Stimulated activated CD4-positive, alpha-beta T cell treated with anti-CD3 and anti-CD28 coated beads, Interleukin-4, amount 100 ng/mL, for 1 hour (primary cell): ENCODE data around the gene RFT1.

ENCODE experiments used
- DNase-seq: peaks from one replicate; pipeline ENCODE4 v3.0.0-alpha.2; 2020

Gene RFT1

DNA sequence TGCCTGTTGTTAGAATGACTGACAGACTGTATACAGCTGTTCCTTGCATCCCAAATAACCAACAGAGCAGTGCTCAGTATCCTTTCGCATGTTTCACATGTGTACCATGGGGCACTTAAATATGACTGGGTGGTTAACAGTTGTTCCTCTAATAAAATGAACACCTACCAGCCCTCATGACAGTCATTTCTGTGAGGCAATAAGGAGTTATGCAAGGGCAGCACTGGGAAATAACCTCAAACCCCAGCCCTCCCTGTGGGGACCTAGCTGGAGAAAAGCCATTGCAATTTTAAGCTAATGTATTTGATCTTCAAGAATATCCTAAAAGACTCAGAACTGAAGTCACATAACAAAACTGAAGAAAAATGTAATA, 7.3 kb downstream of the RFT1 start:
- no peak for DNase-seq

DNA sequence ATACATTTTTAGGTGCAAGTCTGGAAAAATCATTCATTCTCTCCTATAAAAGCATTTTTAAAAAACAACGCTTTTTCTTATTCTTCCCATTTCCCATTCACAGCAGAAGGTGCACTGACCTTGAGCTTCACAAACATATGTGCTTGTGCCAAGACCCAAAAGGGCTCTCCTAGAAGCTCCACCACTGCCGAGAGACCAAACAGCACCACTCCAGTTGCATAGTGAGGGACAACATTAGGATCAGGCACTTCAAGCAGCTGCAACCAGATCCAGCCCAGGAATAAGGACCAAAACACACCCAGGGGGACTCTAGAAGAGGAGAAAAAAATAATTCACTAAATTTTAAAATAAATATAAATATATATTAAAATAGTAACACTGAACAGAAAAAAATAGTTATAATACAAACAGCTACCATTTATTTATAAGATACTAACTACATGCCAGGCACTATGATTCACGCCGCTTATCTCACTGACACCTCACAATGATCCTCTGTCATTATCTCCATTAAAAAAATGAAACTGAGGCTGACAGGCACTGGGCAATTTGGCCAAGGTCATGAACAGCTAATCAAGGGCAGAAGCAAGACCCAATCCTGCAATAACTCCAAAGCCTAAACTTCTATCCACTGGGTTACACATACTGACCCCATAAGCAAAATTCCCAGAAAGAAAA, 7.8 kb downstream of the RFT1 start:
- DNase-seq = no peak

DNA sequence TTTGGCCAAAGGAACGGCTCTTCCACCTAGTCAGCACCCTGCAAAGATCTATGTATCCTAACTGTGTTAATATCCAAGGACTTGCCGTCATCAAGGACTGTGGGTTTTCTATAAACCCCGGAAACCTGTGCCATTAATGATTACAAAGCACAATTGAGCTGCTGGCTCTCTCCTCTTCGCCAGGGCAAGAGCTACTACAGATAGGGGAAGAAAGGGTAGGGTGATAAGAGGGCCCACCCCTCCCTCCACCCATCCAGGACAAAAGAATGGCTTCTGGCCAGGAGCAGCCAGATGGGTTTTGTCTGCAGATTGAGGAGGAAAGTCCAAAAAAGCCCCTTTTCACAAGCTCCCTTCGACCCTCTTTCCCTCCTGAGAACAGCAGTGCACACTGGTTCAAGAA, 9.9 kb downstream of the RFT1 start:
- no peak for DNase-seq

DNA sequence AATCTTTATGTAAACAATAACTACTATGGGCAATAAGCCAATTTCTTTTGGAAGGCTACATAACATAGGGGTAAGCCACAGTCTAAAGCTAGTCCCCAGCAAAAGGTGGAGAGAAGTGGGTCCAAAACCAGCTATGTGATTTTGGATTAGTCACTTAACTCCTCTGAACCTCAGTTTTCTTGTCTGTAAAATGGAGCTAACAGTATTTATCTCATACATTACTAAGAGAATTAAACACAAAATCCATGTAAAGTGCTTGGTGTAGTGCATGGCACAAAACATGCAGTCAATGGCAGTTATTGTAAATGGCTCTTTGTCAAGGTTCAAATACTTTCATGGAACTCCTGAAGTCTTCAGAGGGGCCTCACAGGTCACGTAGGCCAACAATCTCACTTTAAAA, 13.3 kb downstream of the RFT1 start:
- no peak for DNase-seq

DNA sequence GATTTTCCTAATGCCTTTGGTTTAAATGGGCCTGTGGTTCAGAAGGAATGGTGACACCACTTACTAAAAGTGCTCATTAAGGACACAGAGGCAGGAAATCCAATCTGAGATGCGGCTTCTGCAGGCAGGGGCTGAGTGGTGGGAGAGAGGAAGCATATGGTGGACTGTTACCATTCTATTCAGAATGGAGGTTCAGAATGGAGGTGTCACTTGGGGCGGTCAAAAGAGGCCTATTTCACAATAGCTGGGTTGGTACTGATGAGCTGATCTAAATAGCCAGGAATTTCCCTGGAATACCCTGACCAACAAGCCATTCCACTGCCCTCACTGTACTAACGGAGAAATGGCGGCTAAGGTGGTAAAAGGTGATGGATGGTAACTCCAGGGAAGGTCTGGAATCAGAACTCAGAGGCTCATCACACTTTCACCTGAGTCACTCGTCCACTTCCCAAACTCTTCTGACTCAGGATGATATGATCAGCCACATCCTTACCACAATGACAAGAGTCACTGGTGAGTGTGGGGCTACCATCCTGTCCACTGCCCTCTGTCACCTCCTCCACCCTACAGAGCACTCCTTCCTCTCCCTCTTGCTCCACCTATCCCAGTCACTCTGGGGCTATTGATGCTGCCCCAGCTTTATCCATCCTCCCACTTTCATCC, 15.7 kb downstream of the RFT1 start:
- DNase-seq = no peak

DNA sequence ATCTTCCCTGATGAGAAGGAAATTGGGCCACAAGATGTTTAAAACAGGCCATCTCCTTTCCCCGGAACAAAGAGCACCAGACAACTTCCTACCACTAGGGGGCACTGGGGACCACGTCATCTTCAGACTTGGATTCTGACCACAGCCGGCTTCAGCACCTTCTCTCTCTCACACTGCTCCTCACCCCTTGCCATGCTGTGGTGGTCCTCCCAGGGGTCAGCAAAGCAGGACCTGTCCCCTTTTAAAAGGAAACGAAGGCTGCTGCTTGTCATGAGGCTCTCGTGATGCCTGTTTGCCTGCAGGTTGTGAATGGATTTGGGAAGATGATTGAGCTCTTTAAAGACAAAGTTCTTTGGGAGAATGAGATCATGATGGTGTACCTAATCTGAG, 16.2 kb downstream of the RFT1 start:
- peak; percentile 73 for DNase-seq

DNA sequence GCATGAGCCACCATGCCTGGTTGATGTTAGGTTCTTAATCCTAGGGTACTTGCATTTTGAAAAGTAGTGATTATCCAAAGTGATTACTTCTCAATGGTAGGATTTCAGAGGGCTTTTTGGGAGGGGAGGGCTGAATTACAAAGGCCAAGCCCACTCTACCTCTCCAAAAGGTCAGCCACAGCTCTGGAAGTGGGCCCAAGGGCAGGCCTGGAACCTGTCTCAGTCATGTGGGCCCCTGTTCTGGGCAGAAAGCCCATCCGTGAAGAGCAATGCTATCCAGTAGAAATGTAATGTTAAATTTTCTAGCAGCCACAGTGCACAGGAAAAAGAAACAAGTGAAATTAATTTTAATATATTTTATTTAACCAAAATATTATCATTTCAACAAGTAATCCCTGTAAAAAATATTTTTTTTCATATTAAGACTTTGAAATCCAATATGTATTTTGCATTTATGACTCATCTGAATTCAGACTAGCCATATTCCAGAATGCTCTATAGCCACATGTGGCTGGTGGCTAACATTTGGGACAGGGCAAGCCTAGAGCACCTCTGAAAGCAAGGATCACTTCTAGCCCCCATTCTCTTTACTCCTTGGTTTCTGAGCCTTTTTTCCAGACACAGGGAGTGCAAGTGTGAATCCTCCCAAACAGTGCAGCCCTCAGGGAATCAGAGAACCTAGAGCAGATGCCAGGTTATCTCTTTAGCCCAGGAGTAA, 16.8 kb downstream of the RFT1 start:
- DNase-seq = no peak

DNA sequence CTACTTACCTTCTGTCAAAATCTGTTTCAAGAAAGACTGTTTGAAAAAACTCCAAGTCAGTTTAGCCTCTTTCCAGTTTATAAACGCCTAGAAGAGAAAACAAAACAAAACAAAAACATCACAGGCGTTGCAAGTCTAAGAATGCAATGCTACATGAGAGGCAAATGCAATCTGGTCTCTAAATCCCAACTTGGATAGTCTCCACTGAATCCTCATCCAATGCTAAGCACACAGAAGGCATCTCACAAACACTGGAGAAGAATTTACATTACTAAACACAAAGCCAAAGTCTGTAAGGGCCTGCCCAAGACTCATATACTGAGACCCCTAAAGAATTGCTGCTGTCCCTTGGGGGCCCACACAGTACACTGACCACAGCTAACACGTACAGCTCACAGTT, 18.4 kb downstream of the RFT1 start:
- no peak for DNase-seq

DNA sequence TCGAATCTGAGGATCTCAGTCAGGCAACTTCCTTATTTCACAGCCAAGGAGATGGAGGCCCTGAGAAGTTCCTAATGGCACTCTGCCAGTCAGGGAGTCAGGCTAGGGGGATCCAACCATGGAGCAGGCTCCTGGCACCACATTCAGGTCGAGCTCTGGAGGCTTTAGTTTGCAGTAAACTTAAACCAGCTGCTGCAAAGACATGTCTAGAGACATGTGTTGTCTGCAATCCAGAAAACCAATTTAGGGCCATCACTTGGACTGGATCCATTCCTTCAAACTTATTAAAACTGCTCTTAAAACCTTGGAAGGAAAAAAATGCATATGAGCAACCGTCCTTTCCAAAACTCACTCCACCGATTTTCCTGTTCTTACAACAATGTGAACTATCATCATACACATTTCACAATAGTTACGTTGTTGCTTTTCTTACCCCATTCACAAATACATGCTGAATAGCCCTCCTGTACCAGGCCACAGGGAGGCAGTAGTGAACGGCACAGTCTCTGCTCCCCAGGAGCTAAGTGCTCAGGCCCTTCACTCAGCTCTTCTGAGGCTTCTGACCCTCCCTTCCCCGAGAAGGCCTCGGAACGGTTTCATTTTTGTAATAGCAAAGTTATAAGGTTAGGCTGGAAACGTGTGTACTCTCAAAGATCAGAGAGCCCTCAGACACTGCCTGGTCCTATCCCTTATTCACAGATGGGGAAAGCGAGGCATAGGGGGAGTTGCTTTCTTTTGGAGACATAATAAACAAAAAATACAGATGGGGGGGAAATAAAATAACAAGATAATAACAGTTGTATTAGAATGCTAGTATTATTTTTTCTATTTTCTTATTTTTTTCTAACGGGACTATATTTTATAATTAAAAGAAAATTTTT, 20.1 kb downstream of the RFT1 start:
- DNase-seq = peak; percentile 38

DNA sequence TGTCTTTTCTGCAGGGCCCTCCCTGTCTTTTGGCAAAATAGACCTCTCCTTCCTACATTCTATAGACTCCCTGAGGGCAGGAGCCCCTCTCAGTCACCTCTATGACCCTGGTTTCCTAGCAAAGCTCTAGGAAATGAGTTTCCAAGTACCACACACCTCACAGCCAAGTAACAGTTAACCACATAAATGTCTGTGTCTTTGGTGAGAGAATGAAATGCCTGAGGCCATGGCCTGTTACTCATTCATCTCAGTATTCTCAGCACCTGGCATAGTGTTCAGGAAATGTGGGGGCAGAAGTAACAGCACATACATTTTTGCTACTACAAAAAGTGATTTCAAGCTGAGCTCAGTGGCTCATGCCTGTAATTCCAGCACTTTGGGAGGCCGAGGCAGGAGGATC, 21.0 kb downstream of the RFT1 start:
- no peak for DNase-seq

DNA sequence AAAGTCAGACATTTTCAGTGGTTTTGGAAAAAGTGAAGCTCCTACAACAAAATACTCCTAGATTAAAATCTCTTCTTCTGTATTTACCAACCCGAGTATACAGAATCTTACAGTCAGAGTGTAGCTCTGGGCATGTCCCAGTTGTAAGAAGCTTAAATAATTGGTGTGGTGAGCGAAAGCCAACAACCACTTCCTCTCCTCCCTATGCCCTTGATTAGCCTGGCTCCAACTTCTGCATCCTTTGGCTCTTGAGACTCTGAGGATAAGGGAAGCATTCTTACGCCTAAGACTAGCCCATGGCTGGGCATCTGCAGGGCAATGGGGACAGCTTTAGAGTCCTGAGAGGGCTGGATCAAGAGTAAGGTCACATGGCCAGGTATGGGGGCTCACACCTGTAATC, 25.5 kb downstream of the RFT1 start:
- no peak for DNase-seq

DNA sequence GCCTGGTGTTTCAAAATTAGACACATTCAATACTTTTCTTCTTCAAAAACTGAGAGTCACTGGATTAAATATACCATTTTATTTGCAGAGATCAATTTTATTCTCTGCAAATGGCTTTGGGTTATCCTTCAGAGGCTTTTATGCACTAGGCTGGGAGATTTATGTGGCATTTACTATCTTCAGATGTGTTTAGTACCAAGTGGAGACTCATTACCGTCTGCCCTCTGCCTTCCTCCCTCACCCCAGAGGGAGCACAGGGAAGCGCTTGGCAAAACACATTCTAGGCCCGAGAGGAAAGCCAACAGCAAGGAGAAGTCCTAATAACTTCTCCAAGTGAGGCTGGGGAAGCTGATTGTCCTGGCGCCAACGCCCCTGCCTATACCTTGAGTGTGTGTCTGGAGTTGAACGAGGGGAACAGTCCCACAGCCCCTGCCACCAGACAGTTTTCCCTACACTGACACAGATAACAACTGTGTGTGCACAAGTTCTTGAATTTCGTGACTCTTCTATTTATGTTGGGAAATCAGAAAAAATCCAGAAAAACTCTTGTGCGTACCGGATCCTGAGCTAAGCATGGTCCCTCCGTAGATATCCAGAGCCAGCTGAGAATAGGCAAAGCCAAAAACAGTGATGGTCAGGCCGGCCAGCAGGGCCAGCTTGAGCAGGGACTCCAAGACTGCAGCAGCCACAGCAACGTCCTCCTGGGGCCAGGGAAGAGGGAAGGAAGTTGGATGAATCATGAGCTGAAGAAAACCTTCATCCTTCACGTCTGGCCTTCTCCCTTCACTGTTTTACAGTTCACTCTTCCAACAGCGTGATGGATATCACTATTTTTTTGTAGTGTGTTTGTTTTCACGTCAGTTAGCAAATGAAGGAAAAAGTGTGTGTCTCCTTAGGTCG, 26.6 kb downstream of the RFT1 start:
- DNase-seq = no peak

DNA sequence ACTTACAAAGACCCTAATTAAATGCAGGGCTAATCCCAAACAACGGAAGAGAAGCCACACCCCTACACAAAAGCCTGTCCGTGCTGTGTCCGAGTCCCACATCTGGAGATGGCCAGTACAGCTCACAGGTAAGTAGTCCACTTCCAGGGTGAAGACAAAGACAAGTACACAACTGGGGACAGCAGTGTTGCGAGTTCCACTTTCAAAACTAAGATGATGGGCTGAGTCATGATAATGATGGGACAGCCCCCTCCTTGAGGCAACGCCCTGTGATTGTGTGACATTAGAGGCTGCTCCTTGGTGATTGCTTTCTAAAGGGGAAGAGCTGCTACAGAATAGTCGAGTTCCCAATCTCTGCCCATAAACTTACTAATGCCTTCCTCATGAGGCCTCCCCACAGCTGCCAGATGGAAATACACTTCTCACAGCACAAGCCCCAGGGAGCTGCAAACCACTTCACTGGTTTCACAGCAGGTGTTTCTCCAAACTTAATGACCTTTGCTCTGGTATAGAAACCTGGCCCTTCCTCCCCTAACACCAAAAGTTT, 27.6 kb downstream of the RFT1 start:
- peak; percentile 43 for DNase-seq

DNA sequence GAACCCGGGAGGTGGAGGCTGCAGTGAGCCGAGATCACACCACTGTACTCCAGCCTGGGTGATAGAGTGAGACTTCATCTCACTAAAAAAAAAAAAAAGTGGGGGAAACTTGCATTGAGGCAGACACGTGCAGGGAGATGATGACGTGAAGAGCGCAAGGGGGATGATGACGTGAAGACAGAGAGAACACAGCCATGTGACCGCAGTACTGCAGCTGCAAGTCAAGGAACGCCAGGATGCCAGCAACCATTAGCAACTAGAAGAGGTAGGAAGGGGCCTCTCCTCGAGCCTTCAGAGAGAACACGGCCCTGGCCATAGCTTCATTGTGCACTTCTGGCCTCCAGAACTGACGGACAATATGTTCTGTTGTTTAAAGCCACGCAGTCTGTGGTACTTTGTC, 28.3 kb downstream of the RFT1 start:
- no peak for DNase-seq

DNA sequence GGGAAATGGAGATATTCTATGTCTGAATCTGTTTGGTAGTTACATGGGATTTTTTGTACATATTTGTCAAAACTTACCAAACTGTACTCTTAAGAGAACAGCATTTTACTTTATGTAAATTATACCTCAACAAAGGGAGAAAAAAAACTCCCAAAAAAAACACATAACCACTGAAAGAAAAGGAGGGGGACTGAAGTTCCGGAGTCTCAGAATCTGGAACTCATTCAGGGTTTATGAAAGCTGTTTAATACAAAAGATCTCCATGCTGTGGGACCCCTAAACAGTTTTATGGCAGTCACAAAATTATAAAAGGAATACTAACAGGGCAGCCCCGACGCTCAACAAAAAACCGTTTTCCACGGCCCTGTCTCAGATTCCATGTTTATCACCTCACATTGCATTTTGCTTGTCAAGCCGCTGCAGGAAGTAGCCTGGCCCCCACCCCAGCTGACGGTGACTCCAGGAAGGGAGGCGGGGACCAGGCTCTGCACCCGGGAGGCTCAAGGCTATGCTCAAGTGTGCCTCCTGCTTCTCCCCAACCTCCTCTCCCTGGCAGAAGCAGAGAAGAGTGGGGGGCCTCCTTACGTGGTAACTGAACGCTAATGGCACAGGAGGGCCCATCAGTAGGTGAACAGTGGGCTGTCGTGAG, 29.3 kb downstream of the RFT1 start:
- no peak for DNase-seq

DNA sequence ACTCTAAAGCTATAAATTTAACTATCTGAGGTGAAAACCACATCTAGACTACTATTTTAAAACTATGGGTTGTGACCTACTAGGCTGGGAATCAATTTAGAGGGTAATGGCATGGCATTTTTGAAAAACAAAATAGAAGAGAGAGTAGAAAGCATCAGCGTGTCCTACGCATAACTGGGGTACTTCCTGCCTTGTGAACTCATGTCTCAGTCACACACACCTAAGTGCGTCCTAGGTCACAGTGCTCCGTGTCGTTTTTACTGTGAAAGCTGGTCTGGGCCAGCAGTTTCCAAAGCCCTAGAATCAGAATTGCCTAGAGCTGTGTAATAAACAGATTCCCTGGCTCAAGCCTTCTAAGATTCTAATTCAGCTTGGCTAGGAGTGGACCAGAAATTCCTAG, 32.3 kb downstream of the RFT1 start:
- no peak for DNase-seq

DNA sequence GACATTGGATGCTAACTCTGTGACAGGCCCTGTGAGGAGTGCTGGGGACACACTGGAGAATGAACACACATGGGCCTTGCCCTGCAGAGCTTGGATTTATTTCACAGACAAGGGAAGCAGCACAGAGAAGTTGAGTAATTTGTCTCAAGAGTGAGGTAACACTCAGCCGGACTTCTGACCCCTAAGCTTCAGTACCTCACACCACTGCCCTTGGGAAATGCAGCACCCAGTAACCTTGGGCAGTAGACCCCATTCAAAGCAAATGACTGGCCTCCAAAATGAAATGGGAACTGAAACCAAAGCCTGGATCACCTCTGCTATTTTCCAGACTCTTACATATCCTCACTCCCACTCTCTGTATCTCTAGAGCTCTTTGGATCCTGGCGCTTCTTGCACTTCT, 37.3 kb downstream of the RFT1 start:
- no peak for DNase-seq

DNA sequence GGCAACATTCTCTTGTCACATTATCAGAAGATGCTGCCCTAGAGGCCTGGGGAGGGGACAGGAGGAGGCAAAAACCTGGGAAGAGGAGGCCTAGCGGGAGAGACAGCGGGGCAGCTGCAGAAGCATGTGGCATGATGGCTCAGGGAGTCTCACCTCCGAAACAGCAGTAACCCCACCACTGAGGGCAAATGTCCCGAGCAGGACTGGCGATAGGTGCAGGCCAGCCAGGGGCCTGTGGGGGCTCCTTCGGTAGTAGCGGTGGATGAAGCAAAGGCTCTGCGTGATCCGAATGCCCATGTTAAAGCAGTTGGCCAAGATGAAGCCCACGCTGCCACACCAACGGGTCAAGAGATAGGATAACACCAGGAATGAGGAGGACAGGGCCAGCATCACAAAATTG, 38.0 kb downstream of the RFT1 start:
- DNase-seq = no peak

DNA sequence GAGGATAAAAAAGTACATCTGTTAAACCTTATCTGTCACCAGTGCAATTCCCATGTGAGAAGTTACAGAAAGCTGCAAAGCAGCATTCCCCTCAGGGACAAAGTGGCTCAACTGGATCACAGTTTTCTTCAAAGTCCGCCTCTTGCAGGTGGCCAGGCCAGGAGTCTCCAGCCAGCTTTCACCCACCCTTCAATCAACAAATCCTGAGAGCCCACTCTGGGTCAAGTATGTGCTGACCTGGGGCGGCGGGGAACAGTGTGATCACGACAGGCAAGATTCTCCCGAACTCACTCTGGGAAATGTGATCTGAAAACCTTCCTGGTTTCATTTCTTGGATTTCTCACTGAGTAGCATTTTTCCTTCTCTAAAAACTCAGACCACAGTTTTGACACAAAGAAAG, 39.2 kb downstream of the RFT1 start:
- no peak for DNase-seq

DNA sequence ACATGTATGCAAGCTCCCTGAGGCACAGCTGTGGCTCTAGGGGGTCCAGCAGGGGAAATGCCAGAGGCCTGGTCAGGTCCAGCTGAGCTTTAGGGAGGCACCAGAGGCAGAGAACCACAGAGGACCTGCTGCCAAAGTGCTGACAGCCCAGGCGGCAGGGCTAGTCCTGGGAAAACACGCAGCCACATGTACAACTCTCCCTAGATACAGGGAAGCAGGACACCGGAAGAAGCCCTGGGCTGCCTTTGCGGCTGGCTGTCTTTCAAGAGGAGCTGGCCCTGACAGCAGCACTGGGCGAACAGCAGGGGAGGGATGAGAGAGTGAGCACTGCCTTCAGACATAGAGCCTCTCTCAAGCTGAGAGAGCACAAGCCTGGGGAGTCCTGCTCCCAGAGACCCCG, 40.7 kb downstream of the RFT1 start:
- DNase-seq = no peak

DNA sequence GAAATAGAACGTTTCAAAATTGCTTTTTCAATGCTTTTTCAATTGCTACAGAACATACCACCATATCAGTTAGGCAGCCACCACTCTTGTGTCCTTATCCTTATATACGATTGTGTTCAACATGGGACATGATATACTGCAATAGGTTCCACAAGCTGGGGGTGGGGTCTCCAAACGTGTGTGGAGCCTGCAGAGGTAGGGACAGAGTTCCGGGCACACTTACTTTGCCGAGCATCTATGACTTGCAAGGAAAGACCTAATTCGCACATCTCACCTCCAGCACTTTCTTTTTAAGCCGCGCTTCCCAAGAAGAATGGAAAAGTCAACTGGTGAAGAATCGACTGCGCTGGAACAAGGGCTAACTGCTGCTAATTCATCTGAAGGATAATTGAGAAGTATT, 44.8 kb downstream of the RFT1 start:
- DNase-seq = no peak
